Loucy (cell line): ENCODE data around the gene SMURF1.

Experiments used
- H2AFZ ChIP-seq: fragments of 200-600 bp; sonication (generic); 2 replicates; pipeline ENCODE4 v1.6.0; 2016; ENCODE audit warnings: antibody characterized with exemption, mild to moderate bottlenecking, low read length, moderate library complexity
- H3F3A ChIP-seq: fragments of 200-600 bp; 2 replicates; pipeline ENCODE4 v1.6.0; 2016; ENCODE audit warnings: antibody characterized with exemption, low read depth, mild to moderate bottlenecking
- H3K27me3 ChIP-seq: fragments of 200-600 bp; sonication (generic); 2 replicates; pipeline ENCODE4 v1.6.1; 2014; ENCODE audit warnings: low read length, mild to moderate bottlenecking; ENCODE audit not compliant: insufficient read depth, poor library complexity, severe bottlenecking
- H3K36me3 ChIP-seq: fragments of 200-600 bp; sonication (generic); 2 replicates; pipeline ENCODE4 v1.6.1; 2016; ENCODE audit warnings: low read length; ENCODE audit not compliant: insufficient read depth
- H3K4me1 ChIP-seq: fragments of 200-600 bp; sonication (generic); 2 replicates; pipeline ENCODE4 v1.5.1; 2014; ENCODE audit warnings: low read length, mild to moderate bottlenecking; ENCODE audit not compliant: insufficient read depth, poor library complexity, severe bottlenecking
- H3K4me2 ChIP-seq: fragments of 200-600 bp; sonication (generic); 2 replicates; pipeline ENCODE4 v1.6.0; 2014; ENCODE audit warnings: antibody characterized with exemption, low read length, low read depth, mild to moderate bottlenecking; ENCODE audit not compliant: poor library complexity, severe bottlenecking
- H3K4me3 ChIP-seq: fragments of 200-600 bp; sonication (generic); 2 replicates; pipeline ENCODE4 v1.5.1; 2014; ENCODE audit warnings: low read length, mild to moderate bottlenecking, mixed read lengths; ENCODE audit not compliant: poor library complexity, severe bottlenecking
- H3K79me2 ChIP-seq: fragments of 200-600 bp; sonication (generic); 2 replicates; pipeline ENCODE4 v1.6.1; 2014; ENCODE audit warnings: low read length; ENCODE audit not compliant: insufficient read depth
- H3K9ac ChIP-seq: fragments of 200-600 bp; sonication (generic); 2 replicates; pipeline ENCODE4 v1.6.0; 2014; ENCODE audit warnings: mild to moderate bottlenecking, low read depth, low read length, moderate library complexity; ENCODE audit not compliant: poor library complexity, severe bottlenecking
- H3K9me2 ChIP-seq: fragments of 200-600 bp; sonication (generic); replicated peaks from 2 replicates; pipeline ENCODE4 v1.6.1; 2016; ENCODE audit warnings: low read depth, low read length, mixed read lengths
- H3K9me3 ChIP-seq: fragments of 200-600 bp; sonication (generic); 2 replicates; pipeline ENCODE4 v1.6.1; 2014; ENCODE audit warnings: mild to moderate bottlenecking, antibody characterized with exemption, low read length, low read depth; ENCODE audit not compliant: insufficient read depth
- H4K20me1 ChIP-seq: fragments of 200-600 bp; sonication (generic); 2 replicates; pipeline ENCODE4 v1.6.0; 2014; ENCODE audit warnings: antibody characterized with exemption, low read length, mild to moderate bottlenecking; ENCODE audit not compliant: insufficient read depth, poor library complexity, severe bottlenecking
- EZH2phosphoT487 ChIP-seq: fragments of 200-600 bp; IDR thresholded peaks from 2 replicates; pipeline ENCODE4 v1.6.1; 2018; ENCODE audit warnings: antibody characterized with exemption, mild to moderate bottlenecking, moderate library complexity, borderline replicate concordance
- TF ChIP-seq, protein P1 (sequence below): fragments of 200-600 bp; sonication (generic); conservative IDR thresholded peaks from 2 replicates; pipeline ENCODE4 v1.5.1; 2014; ENCODE audit warnings: mild to moderate bottlenecking, antibody characterized with exemption, low read length

SMURF1 gene

DNA sequence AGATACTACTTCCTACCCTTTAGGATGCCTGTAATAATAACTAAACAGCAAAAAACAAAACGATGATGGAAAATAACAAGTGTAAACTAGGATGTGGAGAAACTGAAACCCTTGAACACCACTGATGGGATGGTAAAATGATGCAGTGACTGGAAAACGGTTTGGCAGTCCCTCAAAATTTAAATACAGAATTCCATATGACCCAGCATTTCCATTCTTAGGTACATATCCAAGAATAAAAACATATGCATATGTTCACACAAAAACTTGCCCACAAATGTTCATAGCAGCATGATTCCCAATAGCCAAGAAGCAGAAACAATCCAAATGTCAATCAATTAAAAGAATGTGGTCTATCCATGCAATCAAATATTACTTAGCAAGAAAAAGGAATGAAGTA is 25.8 kb downstream of the SMURF1 start:
- Histone ChIP-seq H3K9me2 (no peaks in the 10 kb centered on the region), H3K4me2 (no peak overlapping the region), H3K9me3 (0 out of 2 replicates have a peak, but pooled peaks cover 4% of the 10 kb centered on the region), H3K4me1 (peaks cover 4% of the 10 kb centered on the region), H3F3A (no peaks in the 10 kb centered on the region), H3K36me3 (peaks cover 11% of the 10 kb centered on the region; the same call in 1 of the 2 replicates), H3K27me3 (no peaks in the 10 kb centered on the region), H3K4me3 (no peak overlapping the region), H3K9ac (no peak overlapping the region), H4K20me1 (peaks cover 38% of the 10 kb centered on the region), H3K79me2 (peaks cover 81% of the 10 kb centered on the region), H2AFZ (no peak overlapping the region)
- no peak for TF ChIP-seq EZH2phosphoT487
- TF ChIP-seq, protein P1, sequence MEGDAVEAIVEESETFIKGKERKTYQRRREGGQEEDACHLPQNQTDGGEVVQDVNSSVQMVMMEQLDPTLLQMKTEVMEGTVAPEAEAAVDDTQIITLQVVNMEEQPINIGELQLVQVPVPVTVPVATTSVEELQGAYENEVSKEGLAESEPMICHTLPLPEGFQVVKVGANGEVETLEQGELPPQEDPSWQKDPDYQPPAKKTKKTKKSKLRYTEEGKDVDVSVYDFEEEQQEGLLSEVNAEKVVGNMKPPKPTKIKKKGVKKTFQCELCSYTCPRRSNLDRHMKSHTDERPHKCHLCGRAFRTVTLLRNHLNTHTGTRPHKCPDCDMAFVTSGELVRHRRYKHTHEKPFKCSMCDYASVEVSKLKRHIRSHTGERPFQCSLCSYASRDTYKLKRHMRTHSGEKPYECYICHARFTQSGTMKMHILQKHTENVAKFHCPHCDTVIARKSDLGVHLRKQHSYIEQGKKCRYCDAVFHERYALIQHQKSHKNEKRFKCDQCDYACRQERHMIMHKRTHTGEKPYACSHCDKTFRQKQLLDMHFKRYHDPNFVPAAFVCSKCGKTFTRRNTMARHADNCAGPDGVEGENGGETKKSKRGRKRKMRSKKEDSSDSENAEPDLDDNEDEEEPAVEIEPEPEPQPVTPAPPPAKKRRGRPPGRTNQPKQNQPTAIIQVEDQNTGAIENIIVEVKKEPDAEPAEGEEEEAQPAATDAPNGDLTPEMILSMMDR = no peak

DNA sequence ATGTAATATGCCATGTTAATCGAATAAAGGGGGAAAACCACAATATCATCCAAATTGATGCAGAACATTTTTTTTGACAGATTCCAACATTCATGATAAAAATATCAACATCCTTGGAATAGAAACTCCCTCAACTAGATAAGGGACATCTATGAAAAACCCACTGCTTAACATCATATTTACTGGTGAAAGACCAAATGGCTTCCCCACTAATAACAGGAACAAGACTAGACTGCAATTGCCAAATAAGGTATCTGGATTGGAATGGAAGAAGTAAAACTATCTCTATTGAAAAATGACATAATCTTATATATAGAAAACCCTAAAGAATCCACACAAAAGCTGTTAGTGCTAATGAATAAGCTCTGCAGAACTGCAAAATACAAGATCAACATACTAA is 27.8 kb downstream of the SMURF1 start:
- peaks cover 38% of the 10 kb centered on the region for H4K20me1 ChIP-seq
- H3F3A ChIP-seq = no peaks in the 10 kb centered on the region
- H3K9me3 ChIP-seq = 0 out of 2 replicates have a peak, but pooled peaks cover 4% of the 10 kb centered on the region

DNA sequence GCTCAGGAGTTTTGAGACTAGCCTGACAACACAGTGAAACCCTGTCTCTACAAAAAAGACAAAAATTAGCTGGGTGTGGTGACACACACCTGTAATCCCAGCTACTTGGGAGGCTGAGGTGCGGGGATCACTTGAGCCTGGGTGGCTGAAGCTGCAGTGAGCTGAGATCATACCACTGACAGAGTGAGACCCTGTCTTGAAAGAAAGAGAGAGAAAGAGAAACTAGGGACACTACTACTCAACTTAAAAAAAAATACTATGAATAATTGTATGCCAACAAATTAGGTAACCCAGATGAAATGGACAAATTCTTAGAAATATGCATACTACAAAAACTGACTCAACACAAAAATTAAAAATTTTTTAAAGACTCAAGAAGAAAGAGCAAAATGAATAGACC is 28.5 kb downstream of the SMURF1 start:
- no peak overlapping the region for H2AFZ ChIP-seq
- peaks cover 41% of the 10 kb centered on the region for H4K20me1 ChIP-seq

More for the DNA sequence above, 27.8 kb downstream of the SMURF1 start:
- peaks cover 16% of the 10 kb centered on the region for H3K4me1 ChIP-seq
- H3K4me3 ChIP-seq = no peak overlapping the region
- H3K36me3 ChIP-seq = peaks cover 11% of the 10 kb centered on the region; the same call in 1 of the 2 replicates
- no peaks in the 10 kb centered on the region for H3K9me2 ChIP-seq
- H3K79me2 ChIP-seq = peaks cover 87% of the 10 kb centered on the region
- H3K27me3 ChIP-seq = no peaks in the 10 kb centered on the region
- no peak overlapping the region for H3K4me2 ChIP-seq
- no peak overlapping the region for H2AFZ ChIP-seq
- TF ChIP-seq, protein P1 = no peak
- TF ChIP-seq EZH2phosphoT487 = no peak
- H3K9ac ChIP-seq = no peak overlapping the region

More for the DNA sequence above, 28.5 kb downstream of the SMURF1 start:
- Histone ChIP-seq H3K9me3 (0 out of 2 replicates have a peak, but pooled peaks cover 4% of the 10 kb centered on the region), H3K9me2 (no peaks in the 10 kb centered on the region), H3K36me3 (peaks cover 11% of the 10 kb centered on the region; the same call in 1 of the 2 replicates), H3K4me1 (peaks cover 12% of the 10 kb centered on the region), H3K9ac (no peak overlapping the region), H3F3A (no peaks in the 10 kb centered on the region), H3K4me3 (no peak overlapping the region), H3K27me3 (no peaks in the 10 kb centered on the region), H3K79me2 (peaks cover 88% of the 10 kb centered on the region), H3K4me2 (no peak overlapping the region)
- no peak for TF ChIP-seq EZH2phosphoT487
- TF ChIP-seq, protein P1 = no peak
